ENCODE results near the gene GSTM1. TPM values are rescaled to one million over a fixed set of nuclear protein-coding genes. Genes with fewer than 3 reads are reported as not detected.

GSTM1 gene
- total and polyA plus RNA-seq, 2 donors (not counting 3 experiments of a cell fraction or from before 2014, with no cell fraction given), result 35.5 TPM; not detected in 1

GRCh38 chr1:109639841-109640184 lies 47.8 kb upstream of the GSTM1 start:
- H3K27ac ChIP-seq (ENCODE audit: insufficient read depth, low read depth, low read length), result no peak overlapping the region
- POLR2A ChIA-PET, result interaction anchor here (1.0 to 1.4 kb wide), 5 partner anchors 92 to 345 kb away, joined by 4 to 7 read pairs (median 5); partner anchors contain the start of genes AHCYL1 and GNAI3
- DNase-seq (ENCODE audit: low read depth, low spot score) (no peak), FAIRE-seq (no peak)
- no peak overlapping the region for H3K4me3 ChIP-seq (replicated peaks in 1 of 3; ENCODE audit: insufficient read depth in 1 of 3, low read depth in 1 of 3, low read length in 3 of 3)
- no peaks in the 10 kb centered on the region for H3K36me3 ChIP-seq (ENCODE audit: control insufficient read depth in 2 of 2, extremely low read depth in 1 of 2, insufficient read depth in 2 of 2, low read length in 2 of 2)
- H3K4me1 ChIP-seq (ENCODE audit: control insufficient read depth, extremely low read depth, insufficient read depth, low read length), result no peaks in the 10 kb centered on the region
- no peak overlapping the region for H3K4me2 ChIP-seq (ENCODE audit: insufficient read depth, low read length)
- no peaks in the 10 kb centered on the region for H3K79me2 ChIP-seq (ENCODE audit: control insufficient read depth, insufficient read depth, low read length)
- H4K20me1 ChIP-seq (replicated peaks; ENCODE audit: control insufficient read depth, extremely low read depth, insufficient read depth, low read length), result no peaks in the 10 kb centered on the region
- H3K9me3 ChIP-seq (replicated peaks; ENCODE audit: control insufficient read depth, insufficient read depth, low read length), result no peaks in the 10 kb centered on the region
- H3K9ac ChIP-seq (replicated peaks; ENCODE audit: extremely low read depth, insufficient read depth, low read length), result no peak overlapping the region
- dilution Hi-C loops (cut with MboI; ENCODE audit: extremely low pct_ligation_motif_present, low sequenced_read_pairs) (no loop called here), intact Hi-C loops (cut with micrococcal nuclease) (loop anchor here (1.0 to 5.0 kb wide), 2 partner anchors 94 to 143 kb away; no protein-coding TSS in a partner anchor)
- no TSS peak for BruUV-seq (replicated peaks)
- CTCF ChIA-PET, result interaction anchor here (0.5 to 15.2 kb wide), 70 partner anchors 10 to 466 kb away, joined by 3 to 565 read pairs (median 6); partner anchors contain the start of genes AHCYL1, AMPD2, EPS8L3 and GNAI3
- no peaks in the 10 kb centered on the region for H3K27me3 ChIP-seq (ENCODE audit: control insufficient read depth in 2 of 2, insufficient read depth in 2 of 2, low read length in 2 of 2)
- no peaks in the 10 kb centered on the region for H3K9me1 ChIP-seq (replicated peaks; ENCODE audit: control insufficient read depth, extremely low read depth, insufficient read depth, low read length)
- no peak overlapping the region for H2AFZ ChIP-seq (ENCODE audit: low read depth, low read length)
- TF ChIP-seq EZH2 (IDR thresholded peaks at IDR 0.05; ENCODE audit: borderline replicate concordance, low read depth, low read length, severe bottlenecking) (no peak), POLR2AphosphoS5 (IDR thresholded peaks at IDR 0.05; ENCODE audit: insufficient read depth, low read depth, low read length) (no peak), JUN (IDR thresholded peaks at IDR 0.05; ENCODE audit: borderline replicate concordance, insufficient read depth, insufficient read length, low read depth) (no peak), FOS (IDR thresholded peaks at IDR 0.05; ENCODE audit: borderline replicate concordance, insufficient read depth, low read length) (no peak), MYC (IDR thresholded peaks at IDR 0.05; ENCODE audit: low read depth, low read length) (no peak)
- TF ChIP-seq, protein P1, sequence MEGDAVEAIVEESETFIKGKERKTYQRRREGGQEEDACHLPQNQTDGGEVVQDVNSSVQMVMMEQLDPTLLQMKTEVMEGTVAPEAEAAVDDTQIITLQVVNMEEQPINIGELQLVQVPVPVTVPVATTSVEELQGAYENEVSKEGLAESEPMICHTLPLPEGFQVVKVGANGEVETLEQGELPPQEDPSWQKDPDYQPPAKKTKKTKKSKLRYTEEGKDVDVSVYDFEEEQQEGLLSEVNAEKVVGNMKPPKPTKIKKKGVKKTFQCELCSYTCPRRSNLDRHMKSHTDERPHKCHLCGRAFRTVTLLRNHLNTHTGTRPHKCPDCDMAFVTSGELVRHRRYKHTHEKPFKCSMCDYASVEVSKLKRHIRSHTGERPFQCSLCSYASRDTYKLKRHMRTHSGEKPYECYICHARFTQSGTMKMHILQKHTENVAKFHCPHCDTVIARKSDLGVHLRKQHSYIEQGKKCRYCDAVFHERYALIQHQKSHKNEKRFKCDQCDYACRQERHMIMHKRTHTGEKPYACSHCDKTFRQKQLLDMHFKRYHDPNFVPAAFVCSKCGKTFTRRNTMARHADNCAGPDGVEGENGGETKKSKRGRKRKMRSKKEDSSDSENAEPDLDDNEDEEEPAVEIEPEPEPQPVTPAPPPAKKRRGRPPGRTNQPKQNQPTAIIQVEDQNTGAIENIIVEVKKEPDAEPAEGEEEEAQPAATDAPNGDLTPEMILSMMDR (IDR thresholded peaks at IDR 0.05; ENCODE audit: extremely low read depth in 1 of 2, insufficient read depth in 1 of 2, low read depth in 1 of 2, low read length in 2 of 2), result no peak
- TF ChIP-seq, protein P2, sequence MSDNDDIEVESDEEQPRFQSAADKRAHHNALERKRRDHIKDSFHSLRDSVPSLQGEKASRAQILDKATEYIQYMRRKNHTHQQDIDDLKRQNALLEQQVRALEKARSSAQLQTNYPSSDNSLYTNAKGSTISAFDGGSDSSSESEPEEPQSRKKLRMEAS (IDR thresholded peaks at IDR 0.05; ENCODE audit: insufficient read depth, insufficient read length), result no peak

Data from endothelial cell of umbilical vein (primary cell).